IMR-90 (cell line): Measurements from ENCODE around the gene SPATA46. TPM values are rescaled to one million over a fixed set of nuclear protein-coding genes. Genes with fewer than 3 reads are reported as not detected.

Source experiments
- ATAC-seq: fragments of 200-7000 bp; cut with Tn5 transposase; 2 replicates; pipeline ENCODE4 v1.9.1; 2020; ENCODE audit warnings: low read depth, mild to moderate bottlenecking, moderate library complexity
- BruUV-seq: library from RNA; stranded (reverse); fragments of 400-500 nt; replicated peaks from 2 replicates; lab custom pipeline; 2021; lab: Mats Ljungman, UMichigan
- CTCF ChIA-PET: fragments of 300-600 bp; formaldehyde crosslinking; extraction: SDS; loops from one replicate; lab custom pipeline; 2021; ENCODE audit warnings: antibody characterized with exemption; lab: Yijun Ruan, JAX
- POLR2A ChIA-PET: fragments of 300-600 bp; sonication (Branson Sonifier 250); formaldehyde crosslinking; loops from one replicate; lab custom pipeline; 2022; ENCODE audit warnings: antibody characterized with exemption; ENCODE audit not compliant: unreplicated experiment; lab: Charles Lee
- DNase-seq: peaks from one replicate; pipeline ENCODE4 v3.0.0; 2013
- H2AFZ ChIP-seq: replicated peaks from 2 replicates; pipeline ENCODE3; 2013; ENCODE audit warnings: low read length, mild to moderate bottlenecking; ENCODE audit not compliant: poor library complexity
- H2AK5ac ChIP-seq: 2 replicates; pipeline ENCODE4 v1.6.1; 2013; ENCODE audit warnings: low read depth, low read length, inconsistent platforms
- H2AK9ac ChIP-seq: replicated peaks from 2 replicates; pipeline ENCODE3; 2013; ENCODE audit warnings: mild to moderate bottlenecking, low read depth, low read length, moderate library complexity; ENCODE audit not compliant: poor library complexity
- H2BK120ac ChIP-seq: 2 replicates; pipeline ENCODE4 v1.6.1; 2013; ENCODE audit warnings: low read depth, low read length, inconsistent platforms
- H2BK15ac ChIP-seq: 3 replicates; pipeline ENCODE4 v1.6.1; 2013; ENCODE audit warnings: low read depth, low read length, inconsistent platforms
- H2BK20ac ChIP-seq: 2 replicates; pipeline ENCODE4 v1.6.1; 2013; ENCODE audit warnings: low read depth, mild to moderate bottlenecking, inconsistent platforms, low read length, moderate library complexity
- H2BK5ac ChIP-seq: 2 replicates; pipeline ENCODE4 v1.6.1; 2013; ENCODE audit warnings: mild to moderate bottlenecking, low read depth, low read length, inconsistent platforms; ENCODE audit not compliant: poor library complexity, severe bottlenecking
- H3K14ac ChIP-seq: replicated peaks from 2 replicates; pipeline ENCODE4 v1.6.1; 2013; ENCODE audit warnings: low read depth, low read length, inconsistent platforms
- H3K18ac ChIP-seq: 2 replicates; pipeline ENCODE4 v1.6.1; 2013; ENCODE audit warnings: low read depth, low read length, control low read depth
- H3K23ac ChIP-seq: 2 replicates; pipeline ENCODE4 v1.6.1; 2013; ENCODE audit warnings: low read depth, low read length, inconsistent platforms
- H3K27ac ChIP-seq: 2 replicates; pipeline ENCODE4 v1.5.1; 2013; ENCODE audit warnings: mild to moderate bottlenecking, control low read depth, low read length; ENCODE audit not compliant: insufficient read depth
- H3K27me3 ChIP-seq: 2 replicates; pipeline ENCODE4 v1.6.1; 2013; ENCODE audit warnings: low read length; ENCODE audit not compliant: control insufficient read depth, insufficient read depth
- H3K36me3 ChIP-seq: 2 replicates; pipeline ENCODE4 v1.6.1; 2013; ENCODE audit warnings: low read length, mixed read lengths; ENCODE audit not compliant: control insufficient read depth, insufficient read depth
- H3K4ac ChIP-seq: 2 replicates; pipeline ENCODE4 v1.6.1; 2013; ENCODE audit warnings: low read depth, low read length, inconsistent platforms
- H3K4me1 ChIP-seq: 2 replicates; pipeline ENCODE4 v1.6.1; 2013; ENCODE audit warnings: low read length, mixed read lengths; ENCODE audit not compliant: control insufficient read depth, insufficient read depth
- H3K4me2 ChIP-seq: 2 replicates; pipeline ENCODE4 v1.6.1; 2013; ENCODE audit warnings: low read depth, mild to moderate bottlenecking, control low read depth, low read length, moderate library complexity
- H3K4me3 ChIP-seq: 2 replicates; pipeline ENCODE4 v1.5.1; 2013; ENCODE audit warnings: low read depth, mild to moderate bottlenecking, control low read depth, low read length, moderate library complexity; ENCODE audit not compliant: insufficient read depth
- H3K56ac ChIP-seq: 2 replicates; pipeline ENCODE4 v1.6.1; 2013; ENCODE audit warnings: low read length, inconsistent platforms; ENCODE audit not compliant: insufficient read depth; ENCODE audit errors: extremely low read depth
- H3K79me1 ChIP-seq, 2 experiments: 2 replicates each; pipeline ENCODE4 v1.6.1; 2013; ENCODE audit warnings: low read length in 2 of 2, inconsistent platforms in 1 of 2, low read depth in 1 of 2
- H3K9ac ChIP-seq: 2 replicates; pipeline ENCODE4 v1.6.1; 2013; ENCODE audit warnings: low read depth, low read length, control low read depth
- H3K9me1 ChIP-seq: 2 replicates; pipeline ENCODE4 v1.6.1; 2013; ENCODE audit warnings: low read length, inconsistent platforms; ENCODE audit not compliant: insufficient read depth
- H3K9me3 ChIP-seq: 2 replicates; pipeline ENCODE4 v1.6.1; 2013; ENCODE audit warnings: low read length; ENCODE audit not compliant: control insufficient read depth, insufficient read depth
- H4K20me1 ChIP-seq: 2 replicates; pipeline ENCODE4 v1.6.1; 2013; ENCODE audit warnings: low read length, inconsistent platforms; ENCODE audit not compliant: insufficient read depth
- H4K5ac ChIP-seq: 2 replicates; pipeline ENCODE4 v1.6.1; 2013; ENCODE audit warnings: mild to moderate bottlenecking, low read depth, low read length, control low read depth
- H4K8ac ChIP-seq, 2 experiments: 2 replicates each; pipeline ENCODE4 v1.6.1; 2013; ENCODE audit warnings: low read depth in 2 of 2, low read length in 2 of 2, control low read depth in 1 of 2, inconsistent platforms in 1 of 2
- H4K91ac ChIP-seq: 2 replicates; pipeline ENCODE4 v1.6.1; 2013; ENCODE audit warnings: low read depth, low read length, inconsistent platforms; ENCODE audit not compliant: insufficient read depth
- BHLHE40 ChIP-seq: fragments of 150-350 bp; IDR thresholded peaks from 2 replicates; pipeline ENCODE4 v1.6.1; 2016; ENCODE audit warnings: mild to moderate bottlenecking, low read depth, low read length
- CEBPB ChIP-seq: IDR thresholded peaks from 2 replicates; pipeline ENCODE4 v1.6.1; 2012; ENCODE audit warnings: low read depth, low read length, improper control_type of control experiment
- FOS ChIP-seq: fragments of 150-350 bp; IDR thresholded peaks from 2 replicates; pipeline ENCODE4 v1.6.1; 2016; ENCODE audit warnings: low read depth, low read length
- MAFK ChIP-seq: IDR thresholded peaks from 2 replicates; pipeline ENCODE4 v1.6.1; 2012; ENCODE audit warnings: low read depth, low read length, improper control_type of control experiment
- MAZ ChIP-seq: IDR thresholded peaks from 2 replicates; pipeline ENCODE4 v1.6.1; 2012; ENCODE audit warnings: low read depth, mild to moderate bottlenecking, low read length, improper control_type of control experiment, moderate library complexity, borderline replicate concordance
- MXI1 ChIP-seq: IDR thresholded peaks from 2 replicates; pipeline ENCODE4 v1.6.1; 2012; ENCODE audit warnings: low read depth, mild to moderate bottlenecking, low read length, moderate library complexity, borderline replicate concordance
- NFE2L2 ChIP-seq: fragments of 150-350 bp; IDR thresholded peaks from 2 replicates; pipeline ENCODE4 v1.6.1; 2016; ENCODE audit warnings: low read depth, mild to moderate bottlenecking, low read length
- RAD21 ChIP-seq: IDR thresholded peaks from 2 replicates; pipeline ENCODE4 v1.6.1; 2012; ENCODE audit warnings: low read length, improper control_type of control experiment
- RCOR1 ChIP-seq: IDR thresholded peaks from 2 replicates; pipeline ENCODE4 v1.6.1; 2012; ENCODE audit warnings: mild to moderate bottlenecking, low read length, improper control_type of control experiment; ENCODE audit not compliant: insufficient replicate concordance
- RFX5 ChIP-seq: IDR thresholded peaks from 2 replicates; pipeline ENCODE4 v1.8.0; 2012; ENCODE audit warnings: low read depth, mild to moderate bottlenecking, low read length, moderate library complexity
- SMC3 ChIP-seq: fragments of 150-350 bp; IDR thresholded peaks from 2 replicates; pipeline ENCODE4 v1.6.1; 2016; ENCODE audit warnings: low read depth, mild to moderate bottlenecking, antibody characterized with exemption, low read length, moderate library complexity
- dilution Hi-C: fragments of 300-500 bp; cut with HindIII; formaldehyde crosslinking; loops from one replicate; pipeline ENCODE4 v1.14.3; 2018; ENCODE audit warnings: low sequenced_read_pairs; ENCODE audit not compliant: unreplicated experiment
- in situ Hi-C: fragments of 300-500 bp; cut with MboI; formaldehyde crosslinking; loops from 3 replicates; pipeline ENCODE4 v1.14.3; 2019; ENCODE audit warnings: low sequenced_read_pairs, inconsistent platforms, mixed read lengths
- intact Hi-C: fragments of 100-400 bp; cut with micrococcal nuclease; formaldehyde crosslinking; loops from 2 replicates; pipeline ENCODE4 v1.10.0; 2022
- polyA plus RNA-seq, 3 experiments: library from polyadenylated mRNA; depleted of rRNA; stranded (reverse); fragments of >200 nt; gene quantifications; 2 replicates each; pipeline ENCODE4 v1.2.3, GENCODE V29; 2012; ENCODE audit warnings: low replicate concordance in 1 of 3
- total RNA-seq: library from RNA; depleted of rRNA; stranded (reverse); fragments of >200 nt; gene quantifications from 2 replicates; pipeline ENCODE4 v1.2.3, GENCODE V29; 2012
- TF ChIP-seq, protein P1 (sequence below): fragments of 150-350 bp; IDR thresholded peaks from 2 replicates; pipeline ENCODE4 v1.6.1; 2016; ENCODE audit warnings: low read depth, mild to moderate bottlenecking, low read length, moderate library complexity, borderline replicate concordance
- TF ChIP-seq, protein P2 (sequence below): fragments of 150-350 bp; IDR thresholded peaks from 2 replicates; pipeline ENCODE4 v1.6.1; 2017; ENCODE audit warnings: mild to moderate bottlenecking, antibody characterized with exemption, low read length, low read depth
- TF ChIP-seq, protein P3 (sequence below): conservative IDR thresholded peaks from 2 replicates; pipeline ENCODE4 v1.5.1; 2012; ENCODE audit warnings: mild to moderate bottlenecking, low read depth, low read length, improper control_type of control experiment

The SPATA46 gene
- total and polyA plus RNA-seq, 2 of the 4 experiments (the other 2 are of a cell fraction), result not detected

DNA sequence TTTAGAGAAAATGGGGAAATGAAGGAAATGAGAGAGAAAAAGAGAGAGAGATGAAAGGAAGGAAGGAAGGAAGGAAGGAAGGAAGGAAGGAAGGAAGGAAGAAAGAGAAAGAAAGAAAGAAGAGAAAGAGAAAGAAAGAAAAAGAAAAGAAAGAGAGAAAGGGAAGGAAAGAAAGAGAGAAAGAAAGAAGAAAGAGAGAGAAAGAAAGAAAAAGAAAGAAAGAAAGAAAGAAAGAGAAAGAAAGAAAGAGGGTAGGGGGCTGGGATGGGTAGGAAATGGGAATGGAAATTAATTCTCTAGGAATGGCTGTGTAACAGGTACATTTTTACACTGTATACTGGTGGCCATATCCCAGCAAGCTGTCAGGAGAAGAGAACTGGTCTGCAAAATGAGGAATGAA is 39.6 kb upstream of the SPATA46 start:
- H2AK5ac ChIP-seq, result no peak overlapping the region
- peaks cover 4% of the 10 kb centered on the region; the same call in 1 of the 2 replicates for H3K27me3 ChIP-seq
- no TSS peak for BruUV-seq
- H3K4ac ChIP-seq, result no peak overlapping the region
- no peaks in the 10 kb centered on the region for H3K79me1 ChIP-seq
- H2BK20ac ChIP-seq, result no peak overlapping the region
- no peak overlapping the region for H4K5ac ChIP-seq
- H4K20me1 ChIP-seq, result no peaks in the 10 kb centered on the region
- H2BK5ac ChIP-seq, result no peak overlapping the region
- no peak overlapping the region for H2AK9ac ChIP-seq
- H3K27ac ChIP-seq, result no peak overlapping the region
- no peak overlapping the region for H3K14ac ChIP-seq
- intact Hi-C loops, result no loop called here
- H3K9me1 ChIP-seq, result no peaks in the 10 kb centered on the region
- in situ Hi-C loops, result no loop called here
- H4K91ac ChIP-seq, result no peak overlapping the region
- H2AFZ ChIP-seq, result no peak overlapping the region
- TF ChIP-seq RAD21 (no peak), FOS (no peak), RFX5 (no peak), MXI1 (no peak), BHLHE40 (no peak), MAFK (no peak), CEBPB (no peak), SMC3 (no peak), NFE2L2 (no peak), RCOR1 (no peak), MAZ (no peak)
- TF ChIP-seq, protein P1, sequence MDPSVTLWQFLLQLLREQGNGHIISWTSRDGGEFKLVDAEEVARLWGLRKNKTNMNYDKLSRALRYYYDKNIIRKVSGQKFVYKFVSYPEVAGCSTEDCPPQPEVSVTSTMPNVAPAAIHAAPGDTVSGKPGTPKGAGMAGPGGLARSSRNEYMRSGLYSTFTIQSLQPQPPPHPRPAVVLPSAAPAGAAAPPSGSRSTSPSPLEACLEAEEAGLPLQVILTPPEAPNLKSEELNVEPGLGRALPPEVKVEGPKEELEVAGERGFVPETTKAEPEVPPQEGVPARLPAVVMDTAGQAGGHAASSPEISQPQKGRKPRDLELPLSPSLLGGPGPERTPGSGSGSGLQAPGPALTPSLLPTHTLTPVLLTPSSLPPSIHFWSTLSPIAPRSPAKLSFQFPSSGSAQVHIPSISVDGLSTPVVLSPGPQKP, result no peak
- TF ChIP-seq, protein P2, sequence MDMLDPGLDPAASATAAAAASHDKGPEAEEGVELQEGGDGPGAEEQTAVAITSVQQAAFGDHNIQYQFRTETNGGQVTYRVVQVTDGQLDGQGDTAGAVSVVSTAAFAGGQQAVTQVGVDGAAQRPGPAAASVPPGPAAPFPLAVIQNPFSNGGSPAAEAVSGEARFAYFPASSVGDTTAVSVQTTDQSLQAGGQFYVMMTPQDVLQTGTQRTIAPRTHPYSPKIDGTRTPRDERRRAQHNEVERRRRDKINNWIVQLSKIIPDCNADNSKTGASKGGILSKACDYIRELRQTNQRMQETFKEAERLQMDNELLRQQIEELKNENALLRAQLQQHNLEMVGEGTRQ, result no peak
- TF ChIP-seq, protein P3, sequence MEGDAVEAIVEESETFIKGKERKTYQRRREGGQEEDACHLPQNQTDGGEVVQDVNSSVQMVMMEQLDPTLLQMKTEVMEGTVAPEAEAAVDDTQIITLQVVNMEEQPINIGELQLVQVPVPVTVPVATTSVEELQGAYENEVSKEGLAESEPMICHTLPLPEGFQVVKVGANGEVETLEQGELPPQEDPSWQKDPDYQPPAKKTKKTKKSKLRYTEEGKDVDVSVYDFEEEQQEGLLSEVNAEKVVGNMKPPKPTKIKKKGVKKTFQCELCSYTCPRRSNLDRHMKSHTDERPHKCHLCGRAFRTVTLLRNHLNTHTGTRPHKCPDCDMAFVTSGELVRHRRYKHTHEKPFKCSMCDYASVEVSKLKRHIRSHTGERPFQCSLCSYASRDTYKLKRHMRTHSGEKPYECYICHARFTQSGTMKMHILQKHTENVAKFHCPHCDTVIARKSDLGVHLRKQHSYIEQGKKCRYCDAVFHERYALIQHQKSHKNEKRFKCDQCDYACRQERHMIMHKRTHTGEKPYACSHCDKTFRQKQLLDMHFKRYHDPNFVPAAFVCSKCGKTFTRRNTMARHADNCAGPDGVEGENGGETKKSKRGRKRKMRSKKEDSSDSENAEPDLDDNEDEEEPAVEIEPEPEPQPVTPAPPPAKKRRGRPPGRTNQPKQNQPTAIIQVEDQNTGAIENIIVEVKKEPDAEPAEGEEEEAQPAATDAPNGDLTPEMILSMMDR, result no peak
- H3K4me2 ChIP-seq, result no peak overlapping the region
- H3K4me3 ChIP-seq, result no peak overlapping the region
- ATAC-seq (no peak), DNase-seq (no peak)
- no peak overlapping the region for H2BK15ac ChIP-seq
- CTCF ChIA-PET, result no interaction called here
- H3K56ac ChIP-seq, result no peak overlapping the region
- H3K9ac ChIP-seq, result no peak overlapping the region
- H3K4me1 ChIP-seq, result no peaks in the 10 kb centered on the region; the same call in 1 of the 2 replicates
- H3K36me3 ChIP-seq, result no peaks in the 10 kb centered on the region
- no peak overlapping the region for H3K23ac ChIP-seq
- no peak overlapping the region for H2BK120ac ChIP-seq
- POLR2A ChIA-PET, result no interaction called here
- dilution Hi-C loops, result no loop called here
- no peak overlapping the region for H4K8ac ChIP-seq
- H3K9me3 ChIP-seq, result no peaks in the 10 kb centered on the region
- no peak overlapping the region for H3K18ac ChIP-seq
